Loucy (cell line): ENCODE results near the gene DUSP11.

Source experiments
- H2AFZ ChIP-seq: fragments of 200-600 bp; sonication (generic); 2 replicates; pipeline ENCODE4 v1.6.0; 2016; ENCODE audit warnings: antibody characterized with exemption, mild to moderate bottlenecking, low read length, moderate library complexity
- H3F3A ChIP-seq: fragments of 200-600 bp; 2 replicates; pipeline ENCODE4 v1.6.0; 2016; ENCODE audit warnings: antibody characterized with exemption, low read depth, mild to moderate bottlenecking
- H3K27me3 ChIP-seq: fragments of 200-600 bp; sonication (generic); 2 replicates; pipeline ENCODE4 v1.6.1; 2014; ENCODE audit warnings: low read length, mild to moderate bottlenecking; ENCODE audit not compliant: insufficient read depth, poor library complexity, severe bottlenecking
- H3K36me3 ChIP-seq: fragments of 200-600 bp; sonication (generic); 2 replicates; pipeline ENCODE4 v1.6.1; 2016; ENCODE audit warnings: low read length; ENCODE audit not compliant: insufficient read depth
- H3K4me1 ChIP-seq: fragments of 200-600 bp; sonication (generic); 2 replicates; pipeline ENCODE4 v1.5.1; 2014; ENCODE audit warnings: low read length, mild to moderate bottlenecking; ENCODE audit not compliant: insufficient read depth, poor library complexity, severe bottlenecking
- H3K4me2 ChIP-seq: fragments of 200-600 bp; sonication (generic); 2 replicates; pipeline ENCODE4 v1.6.0; 2014; ENCODE audit warnings: antibody characterized with exemption, low read length, low read depth, mild to moderate bottlenecking; ENCODE audit not compliant: poor library complexity, severe bottlenecking
- H3K4me3 ChIP-seq: fragments of 200-600 bp; sonication (generic); 2 replicates; pipeline ENCODE4 v1.5.1; 2014; ENCODE audit warnings: low read length, mild to moderate bottlenecking, mixed read lengths; ENCODE audit not compliant: poor library complexity, severe bottlenecking
- H3K79me2 ChIP-seq: fragments of 200-600 bp; sonication (generic); 2 replicates; pipeline ENCODE4 v1.6.1; 2014; ENCODE audit warnings: low read length; ENCODE audit not compliant: insufficient read depth
- H3K9ac ChIP-seq: fragments of 200-600 bp; sonication (generic); 2 replicates; pipeline ENCODE4 v1.6.0; 2014; ENCODE audit warnings: mild to moderate bottlenecking, low read depth, low read length, moderate library complexity; ENCODE audit not compliant: poor library complexity, severe bottlenecking
- H3K9me2 ChIP-seq: fragments of 200-600 bp; sonication (generic); replicated peaks from 2 replicates; pipeline ENCODE4 v1.6.1; 2016; ENCODE audit warnings: low read depth, low read length, mixed read lengths
- H3K9me3 ChIP-seq: fragments of 200-600 bp; sonication (generic); 2 replicates; pipeline ENCODE4 v1.6.1; 2014; ENCODE audit warnings: mild to moderate bottlenecking, antibody characterized with exemption, low read length, low read depth; ENCODE audit not compliant: insufficient read depth
- H4K20me1 ChIP-seq: fragments of 200-600 bp; sonication (generic); 2 replicates; pipeline ENCODE4 v1.6.0; 2014; ENCODE audit warnings: antibody characterized with exemption, low read length, mild to moderate bottlenecking; ENCODE audit not compliant: insufficient read depth, poor library complexity, severe bottlenecking
- EZH2phosphoT487 ChIP-seq: fragments of 200-600 bp; IDR thresholded peaks from 2 replicates; pipeline ENCODE4 v1.6.1; 2018; ENCODE audit warnings: antibody characterized with exemption, mild to moderate bottlenecking, moderate library complexity, borderline replicate concordance
- TF ChIP-seq, protein P1 (sequence below): fragments of 200-600 bp; sonication (generic); conservative IDR thresholded peaks from 2 replicates; pipeline ENCODE4 v1.5.1; 2014; ENCODE audit warnings: mild to moderate bottlenecking, antibody characterized with exemption, low read length

Gene DUSP11

DNA sequence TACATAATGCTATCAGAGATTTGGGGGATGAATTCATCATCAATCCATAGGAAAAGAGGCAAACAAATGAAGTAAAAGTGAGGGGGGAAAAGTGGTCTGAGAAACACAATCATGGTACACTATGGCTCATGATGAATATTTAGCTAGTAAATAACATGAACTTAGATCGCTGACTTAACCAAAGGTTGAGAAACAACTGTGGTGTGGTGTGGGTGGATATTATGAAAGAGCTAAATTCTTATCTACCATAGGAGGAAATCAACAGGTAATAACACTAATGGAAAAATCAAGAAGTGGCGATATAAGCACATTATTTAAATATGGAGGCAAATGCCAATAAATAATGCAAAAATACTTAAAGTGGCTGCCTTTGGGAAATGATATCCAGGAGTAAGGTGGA lies 30.6 kb downstream of the DUSP11 start:
- Histone ChIP-seq H3K4me3 (no peak overlapping the region), H3K9me3 (no peaks in the 10 kb centered on the region), H3K36me3 (peaks cover 6% of the 10 kb centered on the region; the same call in 1 of the 2 replicates), H3F3A (no peaks in the 10 kb centered on the region), H3K9ac (no peak overlapping the region), H4K20me1 (no peaks in the 10 kb centered on the region), H3K4me1 (no peaks in the 10 kb centered on the region), H3K9me2 (no peaks in the 10 kb centered on the region), H2AFZ (no peak overlapping the region), H3K79me2 (no peaks in the 10 kb centered on the region), H3K27me3 (no peaks in the 10 kb centered on the region), H3K4me2 (no peak overlapping the region)
- no peak for TF ChIP-seq EZH2phosphoT487
- TF ChIP-seq, protein P1, sequence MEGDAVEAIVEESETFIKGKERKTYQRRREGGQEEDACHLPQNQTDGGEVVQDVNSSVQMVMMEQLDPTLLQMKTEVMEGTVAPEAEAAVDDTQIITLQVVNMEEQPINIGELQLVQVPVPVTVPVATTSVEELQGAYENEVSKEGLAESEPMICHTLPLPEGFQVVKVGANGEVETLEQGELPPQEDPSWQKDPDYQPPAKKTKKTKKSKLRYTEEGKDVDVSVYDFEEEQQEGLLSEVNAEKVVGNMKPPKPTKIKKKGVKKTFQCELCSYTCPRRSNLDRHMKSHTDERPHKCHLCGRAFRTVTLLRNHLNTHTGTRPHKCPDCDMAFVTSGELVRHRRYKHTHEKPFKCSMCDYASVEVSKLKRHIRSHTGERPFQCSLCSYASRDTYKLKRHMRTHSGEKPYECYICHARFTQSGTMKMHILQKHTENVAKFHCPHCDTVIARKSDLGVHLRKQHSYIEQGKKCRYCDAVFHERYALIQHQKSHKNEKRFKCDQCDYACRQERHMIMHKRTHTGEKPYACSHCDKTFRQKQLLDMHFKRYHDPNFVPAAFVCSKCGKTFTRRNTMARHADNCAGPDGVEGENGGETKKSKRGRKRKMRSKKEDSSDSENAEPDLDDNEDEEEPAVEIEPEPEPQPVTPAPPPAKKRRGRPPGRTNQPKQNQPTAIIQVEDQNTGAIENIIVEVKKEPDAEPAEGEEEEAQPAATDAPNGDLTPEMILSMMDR, result no peak

DNA sequence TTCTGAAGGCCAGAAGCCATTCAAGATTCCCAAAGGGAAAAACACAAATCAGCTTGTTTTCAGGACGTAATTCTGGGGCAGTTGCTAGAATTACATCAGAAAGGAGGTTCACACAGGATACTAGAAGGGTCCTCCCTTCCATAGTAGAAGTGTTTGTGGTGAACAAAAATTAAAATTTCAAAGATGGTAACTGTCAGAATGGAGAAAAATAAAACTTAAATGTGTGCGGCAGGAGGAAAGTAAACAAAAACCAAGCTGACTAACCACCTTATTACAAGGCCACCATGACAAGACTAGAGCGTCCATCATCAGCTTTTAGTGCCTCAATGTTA lies 33.1 kb downstream of the DUSP11 start:
- Histone ChIP-seq H3K4me1 (no peaks in the 10 kb centered on the region), H3F3A (no peaks in the 10 kb centered on the region), H3K79me2 (no peaks in the 10 kb centered on the region), H3K4me2 (no peak overlapping the region), H2AFZ (no peak overlapping the region), H3K9me2 (no peaks in the 10 kb centered on the region), H3K4me3 (no peak overlapping the region), H3K36me3 (peaks cover 6% of the 10 kb centered on the region; the same call in 1 of the 2 replicates), H3K9me3 (no peaks in the 10 kb centered on the region), H3K9ac (no peak overlapping the region), H3K27me3 (peaks cover 2% of the 10 kb centered on the region), H4K20me1 (no peaks in the 10 kb centered on the region)
- TF ChIP-seq, protein P1, result no peak
- TF ChIP-seq EZH2phosphoT487, result no peak

DNA sequence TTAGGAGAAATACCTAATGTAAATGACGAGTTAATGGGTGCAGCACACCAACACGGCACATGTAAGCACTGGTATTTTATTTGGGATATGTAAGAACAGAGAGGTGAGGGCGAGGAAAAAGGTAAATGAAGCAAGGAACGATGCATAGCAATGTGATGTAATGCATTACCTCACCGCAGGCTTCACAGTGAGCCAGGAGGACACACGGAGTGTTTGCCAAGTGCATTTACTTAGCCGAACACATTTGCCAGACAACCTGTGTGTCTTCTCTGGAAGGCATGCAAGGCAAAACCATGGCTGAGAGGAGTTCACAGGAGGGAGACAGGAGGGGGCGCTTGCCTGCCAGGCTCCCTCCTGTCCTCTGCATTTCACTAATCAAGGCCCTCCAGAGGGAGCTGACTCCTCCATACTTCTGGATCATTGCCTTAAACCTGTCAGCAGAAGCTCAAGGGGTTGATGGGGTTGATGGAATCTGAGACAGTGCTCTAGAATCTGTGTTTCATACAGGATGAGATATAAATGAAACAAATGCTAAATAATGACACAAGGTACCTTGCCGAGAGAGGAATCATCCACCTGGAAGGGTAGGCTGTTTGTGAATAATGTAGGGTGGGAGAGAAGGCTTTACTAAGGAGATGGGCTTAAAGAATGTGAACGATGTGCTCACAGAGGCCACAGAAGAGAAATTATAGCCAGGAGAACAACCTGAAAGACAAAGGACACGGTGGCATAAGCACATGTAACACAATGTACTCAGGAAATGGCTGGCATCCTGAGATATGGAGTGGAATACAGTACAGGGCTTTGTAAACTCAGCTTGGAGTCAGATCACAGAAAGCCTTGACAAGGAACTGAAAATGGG lies 33.7 kb downstream of the DUSP11 start:
- H4K20me1 ChIP-seq, result no peaks in the 10 kb centered on the region
- no peaks in the 10 kb centered on the region for H3K4me1 ChIP-seq
- H3K4me2 ChIP-seq, result no peak overlapping the region
- H3K36me3 ChIP-seq, result peaks cover 6% of the 10 kb centered on the region; the same call in 1 of the 2 replicates
- no peaks in the 10 kb centered on the region for H3K79me2 ChIP-seq
- H3K27me3 ChIP-seq, result peaks cover 8% of the 10 kb centered on the region
- H3K4me3 ChIP-seq, result no peak overlapping the region
- no peak for TF ChIP-seq EZH2phosphoT487
- TF ChIP-seq, protein P1, result no peak
- no peak overlapping the region for H3K9ac ChIP-seq
- H2AFZ ChIP-seq, result no peak overlapping the region
- no peaks in the 10 kb centered on the region for H3K9me3 ChIP-seq
- H3F3A ChIP-seq, result no peaks in the 10 kb centered on the region
- no peaks in the 10 kb centered on the region for H3K9me2 ChIP-seq
